GM12864 (cell line): ENCODE data around the gene LGALS8.

Source experiments
- DNase-seq: peaks from one replicate; pipeline ENCODE4 v3.0.0-alpha.2; 2011; ENCODE audit warnings: low read depth
- H3K4me3 ChIP-seq: 2 replicates; pipeline ENCODE4 v1.5.1; 2011; ENCODE audit warnings: mild to moderate bottlenecking, low read depth, low read length, control low read depth
- TF ChIP-seq, protein P1 (sequence below): IDR thresholded peaks from 2 replicates; pipeline ENCODE4 v1.5.1; 2011; ENCODE audit warnings: low read depth, mild to moderate bottlenecking, moderate library complexity, low read length, control low read depth, inconsistent platforms; ENCODE audit errors: missing control alignments

LGALS8 gene

DNA sequence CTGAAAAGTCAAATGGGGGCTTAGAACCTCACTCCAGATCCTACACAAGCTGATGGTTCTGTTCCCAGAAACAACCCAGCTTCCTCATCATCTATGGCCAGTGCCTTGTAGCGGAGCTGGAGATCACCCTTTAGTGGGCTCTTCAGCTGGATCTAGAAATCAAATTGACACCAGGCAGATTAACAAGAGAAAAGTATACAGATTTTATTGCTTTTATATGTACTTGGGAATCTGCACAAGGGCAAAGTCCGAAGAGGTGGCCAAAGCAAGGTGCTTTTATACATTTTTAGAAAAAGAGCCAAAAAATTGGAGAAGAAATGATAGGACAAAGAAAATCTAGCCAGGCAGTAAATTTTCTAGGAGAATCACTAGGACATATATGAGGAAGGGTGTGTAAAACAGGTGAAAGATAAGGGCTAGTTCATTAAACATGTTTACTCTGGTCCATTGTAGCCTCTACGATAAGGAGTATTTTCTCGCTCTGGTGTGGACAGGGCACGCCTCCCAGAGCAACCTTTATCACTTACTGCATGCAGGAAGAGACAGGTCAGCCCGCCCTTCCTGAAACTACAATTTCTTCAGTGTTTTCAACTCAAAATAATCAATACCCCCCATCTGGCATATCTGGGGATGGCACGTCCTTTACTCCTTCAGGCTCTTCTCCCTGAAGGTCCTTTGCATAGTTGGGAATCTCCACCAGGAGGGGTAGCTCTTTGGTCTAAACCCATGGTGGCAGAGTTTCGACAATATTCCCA is 14.0 kb upstream of the LGALS8 start:
- H3K4me3 ChIP-seq = no peak overlapping the region
- TF ChIP-seq, protein P1, sequence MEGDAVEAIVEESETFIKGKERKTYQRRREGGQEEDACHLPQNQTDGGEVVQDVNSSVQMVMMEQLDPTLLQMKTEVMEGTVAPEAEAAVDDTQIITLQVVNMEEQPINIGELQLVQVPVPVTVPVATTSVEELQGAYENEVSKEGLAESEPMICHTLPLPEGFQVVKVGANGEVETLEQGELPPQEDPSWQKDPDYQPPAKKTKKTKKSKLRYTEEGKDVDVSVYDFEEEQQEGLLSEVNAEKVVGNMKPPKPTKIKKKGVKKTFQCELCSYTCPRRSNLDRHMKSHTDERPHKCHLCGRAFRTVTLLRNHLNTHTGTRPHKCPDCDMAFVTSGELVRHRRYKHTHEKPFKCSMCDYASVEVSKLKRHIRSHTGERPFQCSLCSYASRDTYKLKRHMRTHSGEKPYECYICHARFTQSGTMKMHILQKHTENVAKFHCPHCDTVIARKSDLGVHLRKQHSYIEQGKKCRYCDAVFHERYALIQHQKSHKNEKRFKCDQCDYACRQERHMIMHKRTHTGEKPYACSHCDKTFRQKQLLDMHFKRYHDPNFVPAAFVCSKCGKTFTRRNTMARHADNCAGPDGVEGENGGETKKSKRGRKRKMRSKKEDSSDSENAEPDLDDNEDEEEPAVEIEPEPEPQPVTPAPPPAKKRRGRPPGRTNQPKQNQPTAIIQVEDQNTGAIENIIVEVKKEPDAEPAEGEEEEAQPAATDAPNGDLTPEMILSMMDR = no peak
- DNase-seq = no peak

DNA sequence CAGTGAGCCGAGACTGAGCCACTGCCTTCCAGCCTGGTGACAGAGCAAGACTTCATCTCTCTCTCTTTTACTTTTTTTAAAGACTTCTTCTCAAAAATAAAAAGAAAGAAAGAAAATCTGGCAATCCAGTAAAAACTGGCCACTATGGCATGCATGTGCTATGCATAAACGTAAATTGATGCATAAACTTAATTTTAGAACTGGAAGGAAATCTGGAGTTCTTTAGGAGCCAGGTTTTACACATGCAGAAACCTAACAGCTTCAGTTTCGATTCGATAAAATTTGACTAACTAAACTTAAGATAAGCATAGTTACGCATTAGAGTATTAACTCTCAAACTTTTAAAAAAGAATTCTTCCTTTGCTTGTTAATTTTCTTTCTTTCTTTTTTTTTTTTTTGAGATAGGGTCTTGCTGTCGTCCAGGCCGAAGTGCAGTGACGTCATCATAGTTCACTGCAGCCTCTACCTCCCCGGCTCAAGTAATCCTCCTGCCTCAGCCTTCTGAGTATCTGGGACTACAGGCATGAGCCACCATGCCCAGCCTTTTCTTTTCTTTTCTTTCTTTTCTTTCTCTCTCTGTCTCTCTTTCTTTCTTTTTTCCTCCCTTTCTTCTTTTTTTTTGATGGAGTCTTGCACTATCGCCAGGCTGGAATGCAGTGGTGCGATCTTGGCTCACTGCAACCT is 11.9 kb upstream of the LGALS8 start:
- DNase-seq = no peak
- TF ChIP-seq, protein P1 = no peak
- H3K4me3 ChIP-seq = no peak overlapping the region

DNA sequence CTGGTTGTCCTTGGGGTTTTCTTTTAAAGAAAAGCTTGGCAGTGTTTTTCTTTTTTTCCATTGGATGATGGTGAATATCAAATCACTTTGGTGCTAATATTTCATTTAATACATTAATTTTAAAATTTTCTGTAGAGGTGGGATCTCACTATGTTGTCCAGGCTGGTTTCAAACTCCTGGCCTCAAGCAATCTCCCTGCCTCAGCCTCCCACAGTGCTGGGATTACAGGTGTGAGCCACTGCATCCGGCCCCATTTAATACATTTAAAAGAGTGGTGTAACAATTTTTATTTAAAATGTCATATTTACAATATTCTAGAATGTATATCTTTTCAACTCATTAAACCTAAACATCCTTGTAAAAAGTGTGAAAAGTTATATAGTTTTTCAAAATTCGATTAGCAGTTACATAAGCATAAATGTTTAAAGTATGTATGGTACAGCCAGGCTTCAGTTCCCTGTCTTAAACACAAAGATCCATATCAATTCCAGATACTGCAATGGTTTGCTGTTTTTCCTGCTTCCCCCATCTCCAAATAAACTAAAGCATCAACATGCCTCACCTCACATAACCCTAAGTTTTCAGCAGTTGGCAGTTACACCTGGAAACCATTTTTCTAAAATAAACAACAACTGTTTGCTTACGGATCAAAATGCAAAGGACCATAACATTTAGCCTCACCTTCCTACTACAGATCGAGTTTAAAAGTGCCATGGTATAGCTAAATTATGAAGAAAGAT is 8.9 kb upstream of the LGALS8 start:
- DNase-seq = no peak
- TF ChIP-seq, protein P1 = no peak
- H3K4me3 ChIP-seq = no peak overlapping the region

DNA sequence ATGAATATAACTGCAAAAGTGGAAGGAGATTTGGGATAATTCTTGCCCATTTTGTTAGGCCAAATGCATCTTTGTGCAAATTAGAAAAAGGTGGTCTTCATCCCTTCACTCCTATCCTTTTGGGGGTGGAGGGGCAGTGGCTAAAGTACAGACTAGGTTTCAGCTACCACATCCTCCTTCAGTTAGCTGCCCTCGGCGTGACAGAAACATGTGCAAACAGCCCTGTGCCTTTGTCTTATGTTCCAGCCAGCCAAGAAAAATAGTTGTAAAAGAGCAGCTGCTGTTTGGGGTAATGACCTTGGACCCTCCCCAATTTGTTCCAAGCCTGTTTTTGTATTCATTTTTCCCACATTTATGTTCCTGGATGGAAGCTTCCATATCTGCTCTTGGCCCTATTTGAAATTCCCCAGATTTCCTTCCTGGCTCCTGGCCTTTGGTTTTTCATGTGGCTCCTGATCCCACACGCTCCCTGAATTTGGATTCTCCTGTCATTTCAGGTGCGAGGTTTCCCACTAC is 8.3 kb upstream of the LGALS8 start:
- no peak for DNase-seq
- H3K4me3 ChIP-seq = no peak overlapping the region
- TF ChIP-seq, protein P1 = no peak

DNA sequence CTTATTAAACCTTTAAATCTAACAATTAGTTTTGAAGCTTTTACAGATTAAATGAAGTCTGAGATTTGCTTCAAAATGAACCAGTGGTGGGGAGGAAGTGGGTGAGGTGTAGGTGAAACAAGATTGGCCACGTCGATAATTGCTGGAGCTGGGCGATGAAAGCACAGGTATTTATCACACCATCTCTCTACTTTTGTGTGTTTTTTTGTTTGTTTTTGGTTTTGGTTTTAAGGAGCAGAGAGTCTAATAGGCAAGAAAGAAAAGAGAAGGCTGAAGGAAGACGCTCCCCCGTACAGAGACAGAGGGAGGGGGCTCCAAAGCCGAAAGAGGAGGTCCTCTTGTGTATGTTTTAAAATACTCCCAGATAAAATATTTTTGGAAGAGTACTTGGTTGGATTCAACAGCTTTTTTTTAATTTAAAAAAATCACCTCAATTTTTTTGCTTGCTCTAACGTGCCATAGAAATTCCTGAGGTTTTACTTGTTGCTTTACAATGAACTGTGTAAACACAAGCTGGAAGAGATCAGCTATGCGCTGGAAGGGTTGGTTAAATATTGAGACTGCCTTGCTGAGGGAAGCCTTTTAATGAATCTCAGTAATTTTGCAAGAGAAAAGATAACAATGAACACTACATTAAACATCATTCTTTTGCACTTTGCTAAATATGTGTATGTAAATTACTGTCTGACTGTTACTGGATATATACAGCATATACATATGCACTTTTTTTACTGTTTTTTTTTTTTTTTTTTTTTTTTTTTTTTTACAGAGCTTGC is 6.7 kb upstream of the LGALS8 start:
- TF ChIP-seq, protein P1 = no peak
- no peak overlapping the region for H3K4me3 ChIP-seq
- DNase-seq = no peak

DNA sequence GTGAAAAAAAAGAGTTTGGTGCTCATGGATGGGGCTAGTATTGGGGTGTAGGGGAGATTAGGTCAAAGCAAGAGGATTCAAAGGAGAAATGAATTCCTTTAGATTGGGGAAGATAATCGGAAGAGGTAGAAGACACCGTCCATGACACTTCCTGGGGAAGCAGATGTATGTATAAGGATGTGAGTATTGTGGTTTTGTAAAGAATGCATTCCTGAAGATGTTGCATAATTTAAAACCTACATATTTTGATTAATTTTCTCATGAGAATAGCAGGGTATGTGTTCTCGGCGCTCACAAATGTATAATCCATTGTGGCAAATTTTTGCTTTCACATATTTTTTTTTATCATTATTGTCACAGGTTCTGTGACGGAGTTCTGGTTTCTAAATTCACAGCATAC is 5.5 kb upstream of the LGALS8 start:
- no peak for DNase-seq
- TF ChIP-seq, protein P1 = no peak

More for the DNA sequence above, 5.5 kb upstream of the LGALS8 start:
- H3K4me3 ChIP-seq = no peak overlapping the region
